Esophagus mucosa (tissue), 1 donor: ENCODE data around the gene TRIO. TPM values are rescaled to one million over a fixed set of nuclear protein-coding genes. Genes with fewer than 3 reads are reported as not detected.

Experiments used
- ATAC-seq: fragments of 200-7000 bp; cut with Tn5 transposase; one replicate; pipeline ENCODE4 v1.9.1; 2020
- total RNA-seq: library from RNA; stranded (reverse); gene quantifications from one replicate; pipeline ENCODE4 v1.2.4, GENCODE V29; 2023
- donor health status: DM: yes; HTN: yes; CAD: no.

The TRIO gene
- total RNA-seq, 1 donor from 2014 or later, result 42.0 TPM

DNA sequence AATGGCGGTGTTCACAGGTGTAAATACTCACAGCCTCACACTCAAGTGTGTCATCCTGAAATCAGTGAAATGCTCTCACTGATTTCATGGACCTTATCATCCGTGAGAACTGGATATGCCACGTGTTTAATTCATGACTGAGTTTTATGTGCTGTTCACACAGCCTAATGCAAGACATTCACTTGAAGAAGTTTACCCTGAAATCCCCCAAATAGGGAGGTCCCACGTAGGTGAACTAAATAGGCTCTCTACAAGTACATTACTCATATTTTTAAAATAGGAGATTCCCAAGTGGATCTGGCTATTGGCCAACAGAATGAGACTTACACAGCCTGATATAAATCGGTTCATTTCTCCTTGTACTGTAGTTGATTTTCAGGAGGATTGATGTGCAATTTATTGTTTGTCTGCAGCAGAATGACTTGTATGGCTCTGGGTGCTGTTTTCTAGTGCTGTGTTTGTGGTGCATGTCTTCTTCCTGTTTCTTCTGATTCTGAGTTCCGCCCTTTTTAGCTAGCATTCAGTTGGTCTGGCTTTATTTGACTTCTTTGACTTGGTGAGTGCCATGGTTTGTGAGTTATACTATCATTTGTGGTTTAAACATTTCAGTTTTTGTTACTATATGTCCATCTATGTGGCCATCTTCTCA, 25.1 kb downstream of the TRIO start:
- no peak for ATAC-seq

DNA sequence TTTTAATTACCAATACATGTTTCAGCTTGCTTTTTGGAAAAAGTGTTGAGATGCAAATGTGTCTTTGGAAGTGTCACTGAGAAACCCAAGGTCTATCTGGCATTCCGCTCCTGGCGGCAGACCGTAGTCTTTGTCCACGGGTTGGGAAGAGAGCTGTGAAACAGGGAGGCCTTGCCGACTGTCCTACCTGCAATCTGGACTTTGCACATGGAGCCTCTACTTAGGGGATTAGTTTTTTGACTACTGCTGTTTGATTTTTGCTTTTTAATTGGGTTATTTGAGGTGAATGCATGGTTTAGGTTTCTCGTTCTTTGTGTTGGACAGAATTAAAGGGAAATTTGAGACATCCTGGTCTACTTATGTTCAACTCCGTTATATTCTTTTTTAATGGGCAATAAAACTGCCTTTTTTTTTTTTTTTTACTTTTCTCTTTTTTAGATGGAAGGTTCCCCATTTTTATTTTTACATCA, 25.7 kb downstream of the TRIO start:
- ATAC-seq, result no peak

DNA sequence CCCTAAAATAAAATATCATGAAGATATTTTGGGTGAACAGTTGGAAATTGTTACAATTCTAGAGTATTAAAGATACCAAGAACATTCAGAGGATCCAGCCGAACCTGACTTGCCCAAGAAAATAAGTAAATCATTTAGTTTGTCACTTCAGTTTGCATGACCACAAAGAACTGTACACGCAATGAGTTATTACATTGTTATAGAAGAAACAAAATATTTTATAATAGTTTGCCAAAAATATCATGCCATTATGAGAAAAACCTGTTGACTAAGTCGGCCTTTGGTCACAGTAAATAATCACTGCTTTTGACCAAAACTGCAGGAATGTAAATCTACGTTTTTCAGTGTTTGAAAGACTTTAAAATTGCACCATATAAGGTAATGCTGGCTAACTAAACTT, 27.9 kb downstream of the TRIO start:
- no peak for ATAC-seq

DNA sequence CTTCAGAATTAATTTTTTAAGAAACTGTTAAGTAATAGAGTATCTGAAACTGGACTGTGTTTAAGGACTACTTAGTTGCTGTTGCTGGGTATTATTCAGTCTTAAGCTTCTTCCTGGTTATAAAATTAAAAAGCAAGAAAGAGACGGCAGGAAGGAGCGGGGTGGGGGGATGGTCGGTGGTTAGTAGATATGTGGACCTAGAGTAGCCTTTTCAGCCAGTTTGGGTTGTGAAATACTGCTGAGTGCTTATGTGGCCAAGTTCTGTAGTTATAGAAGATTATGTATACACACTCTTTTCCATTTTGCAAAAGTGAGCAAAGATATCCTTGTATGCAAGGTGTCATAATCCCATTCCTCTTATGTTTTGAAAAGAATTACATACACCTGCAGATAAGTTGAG, 28.5 kb downstream of the TRIO start:
- ATAC-seq, result no peak

DNA sequence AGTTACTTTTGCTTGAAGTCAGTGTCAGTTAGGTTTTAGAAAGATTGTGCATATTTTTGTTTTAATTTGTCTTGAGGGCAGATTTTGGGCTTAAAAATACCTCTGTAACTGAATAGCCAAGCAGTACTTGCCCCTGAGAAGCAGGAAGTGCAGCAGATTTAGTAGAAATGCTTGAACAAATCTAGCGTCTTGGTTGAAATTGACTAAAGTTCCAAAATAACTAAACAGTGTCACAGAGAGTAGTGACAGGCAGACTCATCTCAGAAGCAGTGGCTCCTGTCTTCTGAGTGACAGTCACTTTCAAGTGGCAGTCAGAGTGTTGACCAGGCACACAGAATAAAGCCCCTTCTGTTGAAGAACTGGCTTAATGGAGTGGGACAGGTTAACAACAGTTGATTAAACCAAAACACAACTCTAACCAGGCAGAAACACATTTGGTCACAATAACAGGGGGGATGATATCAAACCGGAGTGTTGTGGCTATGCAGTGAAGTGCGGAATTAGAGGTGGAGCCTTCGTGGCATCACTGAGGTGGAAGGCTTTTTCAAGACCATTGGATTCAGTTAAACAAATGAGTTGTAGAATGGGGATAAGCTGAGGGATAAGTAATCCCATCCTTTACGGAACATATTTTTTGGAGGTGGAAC, 29.1 kb downstream of the TRIO start:
- ATAC-seq, result no peak

DNA sequence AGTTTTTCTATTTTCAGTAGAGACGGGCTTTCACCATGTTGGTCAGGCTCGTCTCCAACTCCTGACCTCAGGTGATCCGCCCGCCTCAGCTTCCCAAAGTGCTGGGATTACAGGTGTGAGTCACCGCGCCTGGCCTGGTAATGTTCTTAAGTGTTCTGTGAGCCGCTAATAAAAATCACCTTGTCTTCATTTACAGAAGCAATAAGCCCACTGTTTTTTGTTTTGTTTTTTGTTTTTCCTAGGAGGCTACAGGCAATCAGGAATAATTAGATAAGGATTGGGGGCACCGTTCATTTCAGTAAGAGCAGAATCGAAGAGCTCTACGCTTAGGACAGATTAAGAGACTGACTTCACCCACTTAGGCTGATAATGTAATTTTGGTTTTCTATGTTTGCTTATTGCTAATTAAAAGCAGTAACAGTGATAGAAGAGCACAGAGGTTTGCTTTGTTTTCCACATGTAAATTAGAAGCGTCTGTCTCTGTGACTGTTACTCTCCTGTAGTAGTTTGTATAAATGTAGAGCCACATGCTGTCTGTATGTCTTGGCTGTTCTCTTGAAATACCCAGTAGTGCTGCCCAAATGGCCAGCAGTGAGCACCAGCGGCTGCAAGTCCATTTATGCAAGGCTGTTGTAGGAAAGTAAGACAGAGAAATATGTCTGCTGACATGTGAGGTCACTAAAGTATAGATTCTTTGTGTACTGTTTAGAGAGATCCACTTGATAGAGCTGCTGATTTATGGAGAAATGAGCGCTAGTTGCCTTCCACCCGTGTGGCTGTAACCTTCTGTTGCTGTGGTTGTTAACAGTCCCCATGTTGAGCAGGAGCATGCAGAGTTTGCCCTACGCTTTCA, 30.5 kb downstream of the TRIO start:
- ATAC-seq, result peak; percentile 48

DNA sequence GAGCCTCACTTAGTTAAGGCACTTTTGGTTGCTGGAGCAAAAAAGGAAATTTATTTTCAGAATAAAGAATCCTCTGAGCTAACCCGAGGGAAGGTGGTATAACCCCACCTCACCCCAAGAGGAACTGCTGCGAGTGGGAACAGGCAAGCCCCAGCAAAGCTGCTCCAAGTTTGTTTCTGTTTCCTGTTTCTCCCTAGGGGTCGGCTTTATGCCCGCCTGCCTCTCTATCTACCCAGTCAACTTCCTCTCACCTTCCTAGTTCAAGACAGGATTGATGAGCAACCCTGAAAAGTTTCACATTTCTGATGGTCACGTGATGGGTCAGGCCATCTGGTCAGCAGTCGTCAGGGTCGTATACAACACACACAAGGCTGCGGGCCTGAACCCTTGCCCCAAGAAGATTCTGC, 31.1 kb downstream of the TRIO start:
- peak; percentile 33 for ATAC-seq

DNA sequence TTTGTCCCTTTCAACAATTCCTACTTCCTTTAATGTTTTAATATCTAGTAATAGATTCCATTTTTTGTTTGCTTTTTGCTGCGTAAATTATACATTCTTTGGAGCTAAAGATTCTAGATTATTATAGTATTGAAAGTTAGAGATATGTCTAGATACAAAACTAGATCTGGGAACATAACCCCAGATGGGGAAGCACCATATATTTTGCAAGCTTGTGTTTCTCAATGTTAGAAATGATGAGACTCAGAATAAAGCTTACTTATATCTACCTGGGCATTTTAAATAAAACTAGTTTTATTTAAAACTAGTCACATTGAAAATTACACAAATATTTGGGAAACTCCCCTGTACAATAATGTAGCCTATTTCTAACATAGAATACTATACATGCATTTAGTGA, 32.2 kb downstream of the TRIO start:
- no peak for ATAC-seq

DNA sequence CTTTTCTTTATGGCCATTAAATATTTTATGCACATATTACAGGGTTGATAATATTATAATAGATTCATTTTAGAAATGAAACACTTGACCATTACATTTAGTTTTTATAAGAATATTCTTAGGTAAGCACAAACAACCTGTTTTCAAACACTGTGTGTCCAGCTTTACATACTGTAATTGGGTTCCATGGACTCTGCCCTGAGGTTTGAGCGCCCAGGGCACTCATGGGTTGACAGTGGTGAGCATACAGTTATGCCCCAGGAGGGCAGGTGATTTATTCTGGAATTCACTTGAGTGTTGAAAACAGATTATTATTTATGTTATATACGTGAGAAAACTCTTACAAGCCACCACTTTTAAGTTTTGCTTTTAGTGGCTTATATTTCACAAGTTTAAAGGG, 33.7 kb downstream of the TRIO start:
- ATAC-seq, result no peak

DNA sequence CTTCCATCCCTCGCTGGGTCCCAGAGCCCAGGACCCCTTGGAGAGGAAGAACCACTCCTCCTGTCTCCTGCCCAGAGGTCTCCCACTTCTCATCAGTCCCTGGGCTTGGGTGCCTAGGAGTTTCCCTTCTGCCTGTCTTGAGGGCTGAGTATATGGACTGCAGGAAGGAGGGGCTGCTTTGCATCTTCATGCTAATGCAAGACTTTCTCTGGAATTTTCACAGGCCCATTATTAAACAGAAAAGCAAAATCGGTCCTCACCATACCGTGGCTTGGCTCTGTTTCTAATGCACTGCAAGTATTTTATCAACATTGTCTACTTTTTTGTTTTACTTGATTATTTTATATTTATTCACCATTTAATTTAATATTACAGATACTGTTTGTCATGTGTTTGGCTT, 34.5 kb downstream of the TRIO start:
- no peak for ATAC-seq

DNA sequence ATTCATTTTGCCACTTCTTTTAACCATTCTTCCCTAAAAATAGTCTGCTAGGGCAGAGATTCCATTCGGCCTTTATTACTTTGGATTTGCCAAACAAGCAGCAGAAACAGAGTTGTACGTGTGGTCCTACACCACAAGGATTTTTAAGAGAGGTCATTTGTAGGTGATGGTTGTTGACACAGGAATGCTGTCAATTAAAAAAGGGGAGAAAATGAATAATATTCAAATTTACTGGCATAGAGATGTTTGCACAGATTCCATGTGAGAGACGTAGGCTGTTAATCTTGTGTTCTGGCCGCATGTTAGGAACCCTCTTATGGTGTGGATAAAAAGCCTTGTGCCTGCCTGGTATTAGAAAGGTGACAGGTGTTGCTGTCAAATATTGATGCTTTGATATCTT, 34.9 kb downstream of the TRIO start:
- no peak for ATAC-seq

DNA sequence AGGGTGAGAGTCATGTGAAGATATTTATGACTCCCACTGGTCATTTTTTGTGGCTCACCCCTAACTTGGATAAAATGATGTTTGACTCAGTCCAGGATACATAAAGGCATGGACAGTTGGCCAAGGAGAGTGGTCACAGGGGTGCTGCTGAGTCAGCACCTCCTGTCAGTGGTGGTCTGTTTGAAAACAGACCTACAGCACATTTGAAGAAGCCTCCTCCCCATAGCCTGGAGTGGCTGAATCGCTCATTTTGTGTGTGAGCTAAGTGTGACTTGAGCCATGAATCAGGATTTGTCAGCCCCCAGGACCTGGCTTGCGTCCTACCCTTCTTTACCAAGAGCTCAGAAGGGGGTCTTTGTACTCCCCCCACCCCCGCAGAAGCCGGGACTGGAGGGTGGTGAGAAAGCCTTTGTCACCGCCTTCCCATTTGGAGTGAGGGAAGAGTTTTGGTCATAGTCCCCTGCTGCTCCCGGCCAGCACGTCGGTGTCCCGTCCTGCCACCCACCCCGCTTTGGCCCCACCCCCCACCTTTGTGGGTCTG, 35.6 kb downstream of the TRIO start:
- ATAC-seq, result no peak

DNA sequence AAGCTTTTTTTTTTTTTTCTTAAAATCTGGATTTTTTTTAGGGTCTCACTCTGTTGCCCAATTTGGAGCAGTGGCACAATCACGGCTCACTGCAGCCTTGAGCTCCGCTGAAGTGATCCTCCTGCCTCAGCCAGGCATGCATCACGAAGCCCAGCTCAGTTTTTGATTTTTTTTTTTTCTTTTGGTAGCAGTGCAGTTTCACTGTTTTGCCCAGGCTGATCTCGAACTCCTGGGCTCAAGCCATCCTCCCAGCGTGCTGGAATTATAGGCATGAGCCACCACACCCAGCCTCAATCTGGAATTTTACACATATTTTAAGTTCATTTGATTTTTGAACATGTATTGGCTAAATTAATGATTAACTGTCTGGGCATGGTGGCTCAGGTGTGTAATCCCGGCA, 36.3 kb downstream of the TRIO start:
- ATAC-seq, result no peak

DNA sequence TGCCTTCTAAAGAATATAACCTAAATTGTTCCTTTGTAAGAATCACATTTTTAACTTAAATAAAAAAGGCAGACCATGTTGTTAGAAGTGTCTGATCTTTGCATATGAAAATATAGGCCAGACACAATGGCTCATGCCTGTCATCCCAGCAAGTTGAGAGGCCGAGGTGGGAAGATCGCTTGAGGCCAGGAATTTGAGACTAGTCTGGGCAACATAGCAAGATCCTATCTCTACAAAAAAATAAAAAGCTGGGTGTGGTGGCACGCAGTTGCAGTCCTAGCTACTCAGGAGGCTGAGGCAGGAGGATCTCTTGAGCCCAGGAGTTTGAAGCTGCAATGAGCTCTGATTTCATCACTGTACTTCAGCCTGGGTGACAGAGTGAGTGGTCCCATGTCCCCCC, 37.3 kb downstream of the TRIO start:
- ATAC-seq, result no peak

DNA sequence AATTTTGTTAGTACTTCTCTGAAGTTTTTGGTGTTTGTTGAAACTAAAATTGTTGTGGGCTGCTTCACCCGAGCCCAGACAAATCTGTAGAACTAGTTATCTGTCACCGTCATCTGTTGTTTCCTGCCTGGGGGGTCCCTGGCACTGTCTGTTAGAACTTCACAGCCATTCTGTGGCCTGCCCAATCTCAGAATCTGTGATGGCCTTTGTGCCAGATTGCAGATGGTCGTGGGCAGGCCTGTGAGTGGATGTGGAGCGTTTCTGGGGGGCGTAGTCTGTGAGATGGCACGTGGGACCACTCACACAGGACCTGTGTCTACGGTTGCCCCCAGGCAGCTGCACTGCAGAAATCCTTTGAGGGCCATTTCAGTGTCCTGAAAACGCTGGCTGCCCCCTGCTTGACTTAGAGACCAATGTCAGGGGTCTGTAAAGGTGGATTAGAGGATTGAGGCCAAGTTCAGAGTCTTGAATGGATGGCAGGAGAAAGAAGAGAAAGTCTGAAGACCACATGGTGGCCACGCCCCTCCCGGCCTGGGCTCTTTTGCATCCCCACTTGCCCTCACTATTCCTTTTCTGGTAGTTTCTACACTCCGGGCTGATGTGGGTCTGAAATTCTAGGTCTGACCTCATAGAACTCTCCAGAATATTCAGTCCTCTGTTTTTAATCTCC, 38.3 kb downstream of the TRIO start:
- no peak for ATAC-seq

DNA sequence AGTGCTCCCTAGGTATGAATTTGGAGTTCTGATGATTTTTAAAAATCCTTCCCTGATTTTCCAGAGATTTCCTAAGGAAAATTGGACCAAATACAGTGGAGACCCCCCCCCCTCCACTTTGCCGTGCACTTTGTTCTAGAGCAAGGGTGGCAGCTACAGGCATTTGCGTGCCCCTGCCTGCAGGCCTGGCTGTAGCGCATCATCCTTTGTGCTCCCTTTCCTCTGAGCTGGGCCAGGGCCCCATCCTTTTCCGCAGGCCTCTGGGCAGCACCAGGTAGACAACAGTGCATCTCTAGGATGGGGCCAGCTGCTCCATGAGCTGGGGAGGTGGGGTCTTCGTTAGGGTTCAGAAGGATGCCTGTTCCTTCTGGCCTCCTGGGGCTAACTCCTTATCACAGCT, 39.6 kb downstream of the TRIO start:
- no peak for ATAC-seq

DNA sequence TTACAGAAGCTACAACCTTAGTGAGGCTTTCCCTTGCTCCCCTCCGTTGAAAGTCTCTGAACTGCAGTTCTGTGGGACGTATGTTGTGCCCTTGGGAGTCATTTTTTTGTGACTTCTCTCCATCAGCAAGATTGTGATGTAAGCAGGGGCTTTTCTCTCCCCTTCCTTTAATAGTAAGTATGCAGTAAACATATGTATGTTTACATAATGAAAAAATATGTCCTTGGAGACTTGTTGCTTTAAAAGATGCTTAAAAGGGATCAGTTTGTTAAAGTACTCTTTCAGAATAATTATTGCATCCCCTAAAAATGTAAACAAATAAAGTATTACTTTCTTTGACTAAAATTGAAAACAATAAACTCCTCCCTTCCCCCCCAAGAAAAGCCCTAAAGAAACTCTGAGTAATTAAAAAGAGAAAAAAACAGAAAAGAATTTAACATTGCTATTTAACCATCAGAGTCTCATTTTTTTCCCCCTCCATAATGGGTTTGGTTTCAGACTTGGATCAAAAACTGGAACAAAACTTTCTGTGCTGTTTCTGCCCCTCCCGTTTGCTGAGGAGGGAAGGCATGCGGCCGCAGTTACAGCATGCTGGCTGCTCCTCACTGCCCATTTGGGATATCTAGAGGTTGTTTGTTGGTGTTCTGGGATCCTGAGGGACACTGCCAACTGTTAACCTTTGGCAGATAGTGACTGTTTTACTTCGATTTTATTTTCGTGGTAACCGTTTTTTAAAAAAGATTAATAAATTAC, 40.2 kb downstream of the TRIO start:
- no peak for ATAC-seq

DNA sequence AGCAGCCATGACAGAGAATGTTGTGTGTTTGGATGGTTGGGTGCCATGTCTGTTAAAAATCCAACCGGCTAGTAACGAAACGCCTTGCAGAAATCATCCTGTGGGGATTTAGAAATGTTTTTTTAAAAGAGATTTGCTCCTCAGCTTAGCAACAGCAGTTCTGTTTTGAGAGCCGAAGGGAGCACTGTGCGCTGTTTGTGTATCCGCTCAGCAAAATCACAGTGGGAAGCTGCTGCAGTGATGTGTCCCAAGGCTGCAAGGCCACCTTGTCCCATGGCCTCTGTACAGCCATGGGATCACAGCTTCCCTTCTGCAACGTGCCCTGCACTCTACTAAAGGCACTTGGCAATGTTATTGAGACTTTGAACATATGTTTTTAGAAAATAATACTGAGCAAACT, 40.9 kb downstream of the TRIO start:
- ATAC-seq, result no peak

DNA sequence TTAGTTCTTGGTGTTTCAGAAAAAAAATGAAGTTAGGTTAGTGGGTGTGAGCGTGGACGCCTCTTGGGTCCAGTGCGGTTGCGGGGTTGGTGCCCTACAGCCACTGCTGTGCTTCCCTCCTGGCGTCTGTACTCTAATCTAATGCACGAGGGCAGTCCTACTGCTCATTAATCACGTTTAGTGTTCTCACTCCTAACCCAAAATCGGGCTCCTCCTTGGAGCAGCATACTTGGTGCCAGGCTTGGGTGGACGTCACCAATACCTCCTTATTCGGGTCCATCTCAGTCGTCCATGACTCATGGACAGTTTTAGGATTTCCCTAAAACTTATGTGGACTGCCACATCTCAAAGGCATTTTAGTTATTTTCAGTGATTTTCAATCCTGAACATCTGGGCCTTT, 41.6 kb downstream of the TRIO start:
- ATAC-seq, result no peak

DNA sequence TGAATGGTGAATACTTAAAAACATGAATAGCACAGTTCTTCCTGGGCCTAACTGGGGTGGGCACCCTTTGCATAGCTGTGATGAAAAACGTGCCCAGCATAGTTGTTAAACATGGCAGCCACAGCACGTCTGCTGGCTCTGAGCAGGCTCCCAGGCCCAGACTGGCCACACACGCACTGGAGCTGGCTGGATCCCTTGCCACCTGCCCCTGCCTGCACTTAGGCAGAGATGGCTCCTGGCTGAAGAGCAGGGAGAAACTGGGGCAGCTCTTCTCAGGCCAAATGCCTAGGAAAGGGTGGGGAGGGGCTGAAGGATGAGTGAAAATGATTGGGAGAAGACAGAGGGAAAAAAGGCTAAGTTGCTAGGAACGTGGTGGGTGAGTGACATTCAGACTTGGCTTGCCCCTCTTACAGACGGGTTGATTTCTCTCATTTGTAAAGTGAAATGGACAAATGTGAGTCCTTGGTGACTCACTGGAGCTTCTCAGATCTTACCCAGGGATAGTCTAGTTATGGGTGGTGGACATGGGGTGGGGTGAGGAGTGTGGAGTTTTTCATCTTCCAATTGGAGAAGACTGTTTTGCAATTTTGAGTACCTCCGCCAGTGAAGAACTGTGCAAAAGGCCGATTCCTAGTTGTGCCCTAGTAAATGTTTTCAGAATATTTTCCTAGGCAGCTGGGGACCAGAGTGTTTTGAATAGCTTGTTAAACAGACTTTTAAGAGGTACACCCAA, 42.4 kb downstream of the TRIO start:
- peak; percentile 69 for ATAC-seq

DNA sequence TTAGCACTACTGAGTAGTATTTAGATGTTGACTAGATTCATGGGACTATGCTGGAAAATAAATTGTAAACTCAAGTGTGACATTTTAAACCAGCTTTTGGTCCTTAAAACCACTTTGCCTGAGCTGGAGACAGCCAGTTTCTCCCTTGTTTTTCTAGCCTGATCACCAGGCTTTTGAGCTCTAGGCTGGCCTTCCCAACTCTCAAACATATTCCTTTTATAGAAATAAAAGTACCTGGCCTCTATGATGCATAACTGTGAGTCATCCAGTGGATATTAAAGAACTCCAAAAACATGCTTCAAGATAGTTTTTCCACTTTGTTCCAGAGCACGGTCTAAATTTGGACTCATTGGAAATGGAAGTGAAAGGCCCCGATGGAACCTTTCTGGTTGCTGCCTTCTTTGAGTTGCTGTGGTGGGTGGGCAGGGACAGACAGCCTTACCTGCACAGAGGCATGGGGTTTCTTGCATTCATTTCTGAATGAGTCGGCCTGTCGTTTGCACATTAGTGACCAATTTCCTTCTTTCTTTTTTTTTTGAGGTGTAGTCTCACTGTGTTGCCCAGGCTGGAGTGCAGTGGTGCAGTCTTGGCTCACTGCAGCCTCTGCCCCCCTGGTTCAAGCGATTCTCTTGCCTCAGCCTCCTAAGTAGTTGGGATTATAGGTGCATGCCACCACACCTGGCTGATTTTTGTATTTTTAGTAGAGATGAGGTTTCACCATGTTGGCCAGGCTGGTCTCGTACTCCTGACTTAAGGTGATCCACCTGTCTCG, 43.1 kb downstream of the TRIO start:
- ATAC-seq, result peak; percentile 81
